ENCODE measurements around the gene DDX24. TPM values are rescaled to one million over a fixed set of nuclear protein-coding genes. Genes with fewer than 3 reads are reported as not detected.

Gene DDX24
- total RNA-seq, 1 donor from 2014 or later = 65.8 TPM

GRCh38 chr14:94089479-94089878, 8.5 kb upstream of the DDX24 start:
- DNase-seq (ENCODE audit: low read depth) (peak; percentile 69), FAIRE-seq (no peak)
- Histone ChIP-seq H3K27me3 (ENCODE audit: control insufficient read depth, insufficient read depth, low read length) (no peaks in the 10 kb centered on the region), H3K4me3 (ENCODE audit: low read depth, low read length) (no peak overlapping the region), H3K36me3 (ENCODE audit: control insufficient read depth, insufficient read depth, low read length) (no peaks in the 10 kb centered on the region)
- TF ChIP-seq, protein P1, sequence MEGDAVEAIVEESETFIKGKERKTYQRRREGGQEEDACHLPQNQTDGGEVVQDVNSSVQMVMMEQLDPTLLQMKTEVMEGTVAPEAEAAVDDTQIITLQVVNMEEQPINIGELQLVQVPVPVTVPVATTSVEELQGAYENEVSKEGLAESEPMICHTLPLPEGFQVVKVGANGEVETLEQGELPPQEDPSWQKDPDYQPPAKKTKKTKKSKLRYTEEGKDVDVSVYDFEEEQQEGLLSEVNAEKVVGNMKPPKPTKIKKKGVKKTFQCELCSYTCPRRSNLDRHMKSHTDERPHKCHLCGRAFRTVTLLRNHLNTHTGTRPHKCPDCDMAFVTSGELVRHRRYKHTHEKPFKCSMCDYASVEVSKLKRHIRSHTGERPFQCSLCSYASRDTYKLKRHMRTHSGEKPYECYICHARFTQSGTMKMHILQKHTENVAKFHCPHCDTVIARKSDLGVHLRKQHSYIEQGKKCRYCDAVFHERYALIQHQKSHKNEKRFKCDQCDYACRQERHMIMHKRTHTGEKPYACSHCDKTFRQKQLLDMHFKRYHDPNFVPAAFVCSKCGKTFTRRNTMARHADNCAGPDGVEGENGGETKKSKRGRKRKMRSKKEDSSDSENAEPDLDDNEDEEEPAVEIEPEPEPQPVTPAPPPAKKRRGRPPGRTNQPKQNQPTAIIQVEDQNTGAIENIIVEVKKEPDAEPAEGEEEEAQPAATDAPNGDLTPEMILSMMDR (IDR thresholded peaks at IDR 0.05; ENCODE audit: insufficient read depth, low read length, severe bottlenecking) = no peak

GRCh38 chr14:94088516-94088915, 7.5 kb upstream of the DDX24 start:
- H3K4me3 ChIP-seq (ENCODE audit: low read depth, low read length) = no peak overlapping the region
- DNase-seq (ENCODE audit: low read depth) (peak; percentile 70), FAIRE-seq (no peak)
- no peaks in the 10 kb centered on the region for H3K27me3 ChIP-seq (ENCODE audit: control insufficient read depth, insufficient read depth, low read length)
- no peaks in the 10 kb centered on the region for H3K36me3 ChIP-seq (ENCODE audit: control insufficient read depth, insufficient read depth, low read length)
- TF ChIP-seq, protein P1 (IDR thresholded peaks at IDR 0.05; ENCODE audit: insufficient read depth, low read length, severe bottlenecking) = no peak

DNA sequence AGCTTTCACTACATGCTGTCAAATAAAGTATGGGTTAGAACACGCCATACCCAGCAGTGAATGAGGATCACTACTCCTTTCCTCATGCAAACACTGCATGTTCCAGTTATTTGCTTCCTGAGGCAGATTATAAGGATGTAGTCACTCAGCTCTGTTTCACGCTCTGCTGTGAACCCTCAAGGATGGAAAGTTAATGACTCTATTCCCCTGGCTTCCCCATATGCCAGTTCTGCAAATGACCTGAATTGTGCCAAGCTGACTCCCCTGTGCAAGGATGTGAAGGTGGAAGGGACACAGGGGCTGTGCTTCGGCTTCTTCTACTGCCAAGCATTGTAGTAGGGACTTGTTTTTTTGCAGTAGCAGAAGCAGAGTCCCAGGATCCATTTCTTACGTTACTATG, 6.9 kb upstream of the DDX24 start:
- TF ChIP-seq, protein P1 (IDR thresholded peaks at IDR 0.05; ENCODE audit: insufficient read depth, low read length, severe bottlenecking) = no peak
- no peaks in the 10 kb centered on the region for H3K27me3 ChIP-seq (ENCODE audit: control insufficient read depth, insufficient read depth, low read length)
- no peak for FAIRE-seq

GRCh38 chr14:94081386-94081820, 401 bp upstream of the DDX24 start:
- DNase-seq (ENCODE audit: low read depth) (no peak), FAIRE-seq (no peak)
- Histone ChIP-seq H3K4me3 (ENCODE audit: low read depth, low read length) (peak overlapping the region; percentile 99), H3K27me3 (ENCODE audit: control insufficient read depth, insufficient read depth, low read length) (no peaks in the 10 kb centered on the region), H3K36me3 (ENCODE audit: control insufficient read depth, insufficient read depth, low read length) (peaks cover 12% of the 10 kb centered on the region)
- TF ChIP-seq, protein P1 (IDR thresholded peaks at IDR 0.05; ENCODE audit: insufficient read depth, low read length, severe bottlenecking) = no peak

More for the DNA sequence above, 6.9 kb upstream of the DDX24 start:
- no peak overlapping the region for H3K4me3 ChIP-seq (ENCODE audit: low read depth, low read length)
- DNase-seq (ENCODE audit: low read depth) = no peak
- no peaks in the 10 kb centered on the region for H3K36me3 ChIP-seq (ENCODE audit: control insufficient read depth, insufficient read depth, low read length)

DNA sequence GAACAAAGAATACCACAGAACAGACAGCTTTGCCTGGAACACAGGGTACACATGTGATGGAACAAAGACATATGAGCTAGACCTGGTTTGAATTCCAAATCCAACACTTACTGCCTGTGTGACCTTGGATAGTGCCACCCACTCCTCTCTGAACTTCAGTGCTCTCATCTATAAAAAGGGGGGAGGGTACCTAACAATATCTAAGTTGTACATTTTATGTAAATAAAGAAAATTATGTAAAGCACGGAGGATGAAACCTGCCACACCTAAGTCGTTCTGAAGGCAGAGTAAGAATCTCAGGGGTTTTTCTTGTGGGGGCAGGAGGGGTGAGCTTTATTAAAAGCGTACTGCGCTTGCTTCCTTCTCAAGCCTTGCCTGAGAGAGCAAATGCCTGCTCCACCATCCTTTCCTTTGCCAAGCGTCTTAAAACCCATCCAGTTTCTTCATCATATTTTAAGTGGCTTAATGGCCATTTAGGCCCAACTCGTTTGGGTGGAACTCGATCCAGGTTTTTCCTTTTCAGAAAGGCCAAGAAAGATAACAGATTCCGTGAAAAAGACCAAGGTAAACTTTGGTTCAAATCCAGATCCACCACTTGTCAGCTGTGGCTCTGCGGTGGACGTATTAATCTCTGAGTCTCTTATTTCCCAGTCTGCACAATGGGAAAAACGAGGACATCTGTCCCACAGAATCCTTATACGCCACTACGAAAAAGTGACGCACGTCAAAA, 946 bp downstream of the DDX24 start:
- FAIRE-seq = no peak

More for the DNA sequence above, 946 bp downstream of the DDX24 start:
- TF ChIP-seq, protein P1 (IDR thresholded peaks at IDR 0.05; ENCODE audit: insufficient read depth, low read length, severe bottlenecking) = no peak
- no peaks in the 10 kb centered on the region for H3K27me3 ChIP-seq (ENCODE audit: control insufficient read depth, insufficient read depth, low read length)
- peak overlapping the region; percentile 99 for H3K4me3 ChIP-seq (ENCODE audit: low read depth, low read length)
- H3K36me3 ChIP-seq (ENCODE audit: control insufficient read depth, insufficient read depth, low read length) = peaks cover 12% of the 10 kb centered on the region
- DNase-seq (ENCODE audit: low read depth) = peak; percentile 33
